ENCODE measurements around the gene GARRE1.

The GARRE1 gene

DNA sequence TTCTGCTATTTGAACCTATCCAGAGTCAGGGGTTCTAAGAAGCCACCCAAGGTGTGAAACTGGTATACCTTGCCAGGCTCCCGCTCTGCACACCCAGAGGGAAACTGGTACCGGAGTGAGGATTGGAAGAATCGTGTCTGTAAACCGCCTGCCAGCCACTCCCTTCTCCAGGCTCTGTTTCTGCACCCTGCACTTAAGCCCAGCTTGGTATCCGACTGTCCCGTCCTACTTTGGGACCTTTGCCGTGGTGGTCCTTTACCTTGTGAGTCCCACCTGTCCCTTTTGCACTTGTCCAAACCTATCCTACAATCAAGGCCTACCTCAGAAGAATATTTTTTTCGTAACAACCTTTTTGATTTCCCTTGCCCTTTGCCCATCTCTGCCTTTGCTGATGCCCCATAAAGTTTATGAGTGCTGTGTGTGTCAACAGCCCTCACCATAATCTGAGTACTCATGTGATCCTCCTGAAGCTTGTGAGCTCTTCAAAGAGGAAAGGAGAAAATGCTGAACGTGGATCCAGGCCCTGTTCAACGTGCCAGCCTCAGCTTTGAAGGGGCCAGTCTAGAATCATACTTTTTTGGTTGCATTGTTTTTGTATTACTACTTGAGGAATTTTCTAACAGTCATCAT is 44.7 kb downstream of the GARRE1 start:
- no peak for DNase-seq

DNA sequence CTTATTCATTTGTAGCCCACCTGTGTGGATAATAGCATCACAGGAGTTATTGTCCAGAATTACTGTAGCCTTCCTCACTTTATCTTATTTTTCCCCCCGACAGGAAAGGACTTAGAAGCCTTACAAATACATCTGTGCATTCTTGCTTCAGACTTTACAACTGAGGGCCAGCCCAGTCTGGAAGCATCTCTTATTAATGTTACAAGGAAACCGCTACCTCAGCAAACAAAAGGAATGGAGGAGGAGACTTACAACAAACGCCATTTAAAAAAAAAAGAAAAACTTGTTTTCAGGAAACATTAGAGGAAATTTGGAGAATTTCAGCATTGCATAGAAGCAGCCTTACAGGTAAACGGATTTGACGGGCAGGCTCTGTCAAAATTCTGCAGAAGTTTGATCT is 45.2 kb downstream of the GARRE1 start:
- DNase-seq, result no peak

DNA sequence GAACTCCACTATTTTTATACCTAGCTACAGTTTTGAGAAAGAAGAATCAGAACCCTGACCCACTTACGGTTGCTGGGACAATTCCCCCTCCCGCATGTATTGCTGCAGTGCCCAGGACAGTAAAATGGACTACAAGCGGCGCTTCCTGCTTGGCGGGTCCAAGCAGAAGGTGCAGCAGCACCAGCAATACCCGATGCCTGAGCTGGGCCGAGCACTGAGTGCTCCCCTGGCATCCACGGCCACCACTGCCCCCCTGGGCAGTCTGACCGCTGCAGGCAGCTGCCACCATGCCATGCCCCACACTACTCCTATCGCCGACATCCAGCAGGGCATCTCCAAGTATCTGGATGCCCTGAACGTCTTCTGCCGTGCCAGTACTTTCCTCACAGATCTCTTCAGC is 46.0 kb downstream of the GARRE1 start:
- no peak for DNase-seq

GRCh38 chr19:34300962-34301361 is 46.6 kb downstream of the GARRE1 start:
- no peak for DNase-seq

All from NCI-H446 (cell line).